Placental epithelial cell (primary cell): ENCODE results near the gene RGCC. TPM values are rescaled to one million over a fixed set of nuclear protein-coding genes. Genes with fewer than 3 reads are reported as not detected.

Experiments
- total RNA-seq: library from RNA; depleted of rRNA; stranded (reverse); fragments of >200 nt; gene quantifications from 2 replicates; pipeline ENCODE4 v1.2.3, GENCODE V29; 2012

RGCC gene, protein sequence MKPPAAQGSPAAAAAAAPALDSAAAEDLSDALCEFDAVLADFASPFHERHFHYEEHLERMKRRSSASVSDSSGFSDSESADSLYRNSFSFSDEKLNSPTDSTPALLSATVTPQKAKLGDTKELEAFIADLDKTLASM
- total RNA-seq = 237 and 459 TPM in 2 replicates

GRCh38 chr13:41456768-41457588 lies at the start of gene RGCC:
RGCC (plus strand) TSS chr13:41457550; CDS start chr13:41457708, 158 bp downstream.

Other genes with a start within 250 kb of the RGCC start
- gene MTRF1, start 194.0 kb upstream of the RGCC start, total RNA-seq = 11.0 and 13.0 TPM in 2 replicates
- 19.2 and 23.0 TPM in 2 replicates for gene NAA16, start 146.3 kb upstream of the RGCC start, total RNA-seq